Colonic mucosa (tissue), 4 donors: ENCODE measurements around the gene CAMTA1. TPM values are rescaled to one million over a fixed set of nuclear protein-coding genes. Genes with fewer than 3 reads are reported as not detected.

Source experiments
- DNase-seq: peaks from one replicate; pipeline ENCODE4 v3.0.0-alpha.2; 2020
- H3K27ac ChIP-seq: fragments of 200-600 bp; one replicate; pipeline ENCODE4 v1.8.0; 2021
- H3K27me3 ChIP-seq: fragments of 200-600 bp; one replicate; pipeline ENCODE4 v1.8.0; 2021
- H3K36me3 ChIP-seq: fragments of 200-600 bp; one replicate; pipeline ENCODE4 v1.8.0; 2021
- H3K4me1 ChIP-seq: fragments of 200-600 bp; one replicate; pipeline ENCODE4 v1.8.0; 2021; ENCODE audit warnings: mild to moderate bottlenecking
- H3K4me3 ChIP-seq: fragments of 200-600 bp; one replicate; pipeline ENCODE4 v1.8.0; 2021
- H3K9ac ChIP-seq, 2 donors: one replicate each; pipeline ENCODE4 v1.7.0; 2013; ENCODE audit warnings: control low read depth in 2 of 2, low read depth in 2 of 2, low read length in 2 of 2
- H3K9me3 ChIP-seq: fragments of 200-600 bp; one replicate; pipeline ENCODE4 v1.8.0; 2021
- intact Hi-C: fragments of 100-400 bp; cut with DNase I; formaldehyde crosslinking; loops from one replicate; pipeline ENCODE4 v1.14.1; 2022
- total RNA-seq, 2 donors: library from RNA; stranded (reverse); fragmentation: NEBNext Ultra II Directional in 1 of 2; extraction: Animal tissue kit (Norgen Biotek cat#: 25700) in 1 of 2; gene quantifications; one replicate each; pipeline ENCODE4 v1.2.1, GENCODE V29; 2021
- TF ChIP-seq, protein P1 (sequence below): fragments of 200-600 bp; IDR thresholded peaks from one replicate; pipeline ENCODE4 v1.8.0; 2022; ENCODE audit warnings: antibody characterized with exemption, mild to moderate bottlenecking
- donor health status: healthy.
- donor health status: DM: no; HTN: no; CAD: no.
- donor health status: DM: no; HTN: no; CAD: no.

CAMTA1 gene
- total RNA-seq, 2 donors from 2014 or later: 76.8 to 92.8 TPM

DNA sequence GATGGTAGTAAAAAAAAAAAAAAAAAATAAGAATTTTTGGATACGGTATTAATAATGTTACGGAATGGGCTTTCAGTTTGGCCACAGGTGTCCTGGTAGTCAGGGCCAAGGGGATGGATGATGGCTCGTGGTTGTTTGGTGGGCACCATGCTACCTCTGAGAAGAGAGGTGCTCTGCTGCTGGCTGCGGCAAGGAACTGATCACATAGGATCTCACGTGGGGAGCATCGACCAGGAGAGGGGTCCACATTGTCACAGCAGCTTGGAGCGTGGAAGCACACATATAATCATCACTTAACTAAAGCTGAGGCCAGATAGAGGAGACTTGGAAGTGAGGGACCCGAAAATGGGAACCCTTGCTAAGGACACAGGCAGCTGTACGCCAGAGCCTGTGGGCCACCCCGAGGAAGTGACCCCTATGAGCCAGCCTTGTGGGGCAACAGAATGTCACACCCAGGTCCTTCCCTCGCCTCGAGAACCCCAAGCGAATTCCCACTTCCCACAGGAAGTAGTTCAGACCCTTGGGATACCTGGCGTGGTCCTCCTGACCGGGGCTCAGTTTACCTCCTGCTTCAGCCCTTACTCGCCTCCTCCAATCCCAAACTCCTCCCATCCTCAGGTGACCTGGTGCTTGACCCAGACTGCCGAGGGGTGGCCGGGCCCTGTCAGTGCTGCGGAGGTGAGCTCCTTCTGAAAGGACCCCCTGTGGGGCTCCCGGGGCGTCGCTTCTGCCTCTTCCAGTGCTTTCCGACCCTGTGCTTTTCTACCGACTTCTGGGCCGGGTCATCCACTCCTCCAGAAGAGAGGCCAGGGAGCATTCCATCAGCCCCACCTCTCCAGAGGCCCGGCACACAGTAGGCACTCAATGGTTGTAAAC is 222.0 kb downstream of the CAMTA1 start:
- Histone ChIP-seq H3K4me3 (no peak overlapping the region), H3K36me3 (no peaks in the 10 kb centered on the region), H3K27ac (no peak overlapping the region), H3K27me3 (no peaks in the 10 kb centered on the region), H3K9ac (no peak overlapping the region), H3K4me1 (no peaks in the 10 kb centered on the region), H3K9me3 (no peaks in the 10 kb centered on the region)
- TF ChIP-seq, protein P1, sequence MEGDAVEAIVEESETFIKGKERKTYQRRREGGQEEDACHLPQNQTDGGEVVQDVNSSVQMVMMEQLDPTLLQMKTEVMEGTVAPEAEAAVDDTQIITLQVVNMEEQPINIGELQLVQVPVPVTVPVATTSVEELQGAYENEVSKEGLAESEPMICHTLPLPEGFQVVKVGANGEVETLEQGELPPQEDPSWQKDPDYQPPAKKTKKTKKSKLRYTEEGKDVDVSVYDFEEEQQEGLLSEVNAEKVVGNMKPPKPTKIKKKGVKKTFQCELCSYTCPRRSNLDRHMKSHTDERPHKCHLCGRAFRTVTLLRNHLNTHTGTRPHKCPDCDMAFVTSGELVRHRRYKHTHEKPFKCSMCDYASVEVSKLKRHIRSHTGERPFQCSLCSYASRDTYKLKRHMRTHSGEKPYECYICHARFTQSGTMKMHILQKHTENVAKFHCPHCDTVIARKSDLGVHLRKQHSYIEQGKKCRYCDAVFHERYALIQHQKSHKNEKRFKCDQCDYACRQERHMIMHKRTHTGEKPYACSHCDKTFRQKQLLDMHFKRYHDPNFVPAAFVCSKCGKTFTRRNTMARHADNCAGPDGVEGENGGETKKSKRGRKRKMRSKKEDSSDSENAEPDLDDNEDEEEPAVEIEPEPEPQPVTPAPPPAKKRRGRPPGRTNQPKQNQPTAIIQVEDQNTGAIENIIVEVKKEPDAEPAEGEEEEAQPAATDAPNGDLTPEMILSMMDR: no peak
- DNase-seq: no peak
- intact Hi-C loops: no loop called here

DNA sequence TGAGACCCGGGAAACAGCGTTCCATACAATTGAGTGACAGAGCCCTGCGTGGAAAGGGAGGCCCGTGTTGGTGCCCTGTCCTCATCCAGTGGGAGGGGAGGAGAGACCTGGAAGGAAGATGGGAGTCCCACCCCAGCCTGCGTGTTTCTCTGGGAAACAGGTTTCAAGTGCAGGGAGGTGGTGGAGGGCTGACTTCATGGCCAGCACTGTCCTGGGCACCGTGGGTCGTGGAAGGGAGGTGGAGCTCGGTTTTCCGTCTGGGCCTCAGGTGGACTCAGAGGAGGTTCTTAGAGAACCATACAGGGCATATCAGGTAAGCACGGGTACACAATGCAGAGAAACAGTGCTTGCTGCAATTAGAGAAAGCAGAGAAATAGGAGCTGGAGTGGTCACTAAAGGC is 222.6 kb downstream of the CAMTA1 start:
- no peaks in the 10 kb centered on the region for H3K4me1 ChIP-seq
- no peak overlapping the region for H3K4me3 ChIP-seq
- H3K36me3 ChIP-seq: no peaks in the 10 kb centered on the region
- no peak overlapping the region for H3K27ac ChIP-seq
- intact Hi-C loops: no loop called here
- no peak overlapping the region for H3K9ac ChIP-seq
- TF ChIP-seq, protein P1: no peak
- no peaks in the 10 kb centered on the region for H3K27me3 ChIP-seq
- no peak for DNase-seq
- no peaks in the 10 kb centered on the region for H3K9me3 ChIP-seq

DNA sequence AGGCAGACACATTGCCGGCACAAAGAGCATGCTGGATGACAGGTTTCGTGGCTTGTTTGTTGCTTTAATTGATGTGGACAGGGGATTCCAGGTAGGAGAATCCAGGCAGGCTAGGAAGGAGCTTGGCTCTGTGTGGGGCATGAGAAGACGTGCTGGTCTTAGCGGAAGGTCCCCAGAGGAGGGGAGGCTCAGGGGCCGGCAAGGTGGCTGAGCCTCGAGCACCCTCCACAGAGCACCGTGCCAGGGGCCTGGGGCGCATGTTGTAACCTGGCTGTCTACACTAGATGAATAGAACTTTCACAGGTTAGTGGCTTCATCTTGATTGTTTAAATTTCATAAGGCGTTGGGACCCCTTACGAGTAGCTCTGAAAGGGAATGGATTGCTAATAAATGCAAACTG is 223.1 kb downstream of the CAMTA1 start:
- no peak overlapping the region for H3K4me3 ChIP-seq
- TF ChIP-seq, protein P1: no peak
- intact Hi-C loops: no loop called here
- no peak overlapping the region for H3K27ac ChIP-seq
- no peaks in the 10 kb centered on the region for H3K9me3 ChIP-seq
- no peaks in the 10 kb centered on the region for H3K4me1 ChIP-seq
- no peak for DNase-seq
- H3K27me3 ChIP-seq: no peaks in the 10 kb centered on the region
- H3K9ac ChIP-seq: no peak overlapping the region
- H3K36me3 ChIP-seq: no peaks in the 10 kb centered on the region

DNA sequence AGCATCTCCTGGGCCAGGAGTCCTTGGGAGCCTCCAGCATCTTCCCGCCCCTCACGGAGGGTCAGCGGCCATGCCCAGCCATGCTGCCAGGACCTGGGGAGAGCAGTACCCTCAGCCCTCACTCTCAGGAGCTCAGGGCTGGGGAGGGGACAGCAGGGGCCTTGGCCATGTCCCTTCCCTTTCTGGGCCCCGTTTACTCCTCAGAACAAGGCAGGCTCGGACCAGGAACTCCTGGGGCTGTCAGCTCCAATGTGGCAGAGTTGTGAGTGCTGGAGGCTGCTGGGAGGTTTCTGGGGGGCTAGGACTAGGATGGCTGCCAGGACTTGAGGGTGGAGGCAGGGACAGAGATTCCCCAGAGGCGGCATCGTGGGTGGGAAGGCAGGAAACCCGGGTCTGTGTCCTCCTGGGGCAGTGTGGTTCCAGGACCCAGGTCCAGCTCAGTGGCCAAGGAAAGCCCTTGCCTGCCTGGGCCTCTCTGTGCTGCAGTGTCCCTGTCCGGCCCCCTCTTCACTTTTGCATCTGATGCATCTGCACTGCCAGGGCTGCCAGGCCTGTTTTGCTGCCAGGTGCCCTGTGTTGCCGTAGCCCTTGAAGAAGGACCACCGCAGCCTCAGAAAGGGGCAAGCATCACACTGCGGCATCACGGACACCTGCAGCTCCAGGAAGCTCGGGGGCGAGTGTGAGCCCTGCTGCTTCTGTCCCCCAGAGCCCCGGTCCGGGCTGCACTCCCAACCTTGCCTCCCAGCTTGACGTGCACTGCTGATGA is 223.9 kb downstream of the CAMTA1 start:
- no peak overlapping the region for H3K4me3 ChIP-seq
- DNase-seq: no peak
- TF ChIP-seq, protein P1: no peak
- H3K36me3 ChIP-seq: no peaks in the 10 kb centered on the region
- no peak overlapping the region for H3K9ac ChIP-seq
- no peaks in the 10 kb centered on the region for H3K27me3 ChIP-seq
- H3K27ac ChIP-seq: no peak overlapping the region
- no peaks in the 10 kb centered on the region for H3K9me3 ChIP-seq
- no peaks in the 10 kb centered on the region for H3K4me1 ChIP-seq
- intact Hi-C loops: no loop called here

DNA sequence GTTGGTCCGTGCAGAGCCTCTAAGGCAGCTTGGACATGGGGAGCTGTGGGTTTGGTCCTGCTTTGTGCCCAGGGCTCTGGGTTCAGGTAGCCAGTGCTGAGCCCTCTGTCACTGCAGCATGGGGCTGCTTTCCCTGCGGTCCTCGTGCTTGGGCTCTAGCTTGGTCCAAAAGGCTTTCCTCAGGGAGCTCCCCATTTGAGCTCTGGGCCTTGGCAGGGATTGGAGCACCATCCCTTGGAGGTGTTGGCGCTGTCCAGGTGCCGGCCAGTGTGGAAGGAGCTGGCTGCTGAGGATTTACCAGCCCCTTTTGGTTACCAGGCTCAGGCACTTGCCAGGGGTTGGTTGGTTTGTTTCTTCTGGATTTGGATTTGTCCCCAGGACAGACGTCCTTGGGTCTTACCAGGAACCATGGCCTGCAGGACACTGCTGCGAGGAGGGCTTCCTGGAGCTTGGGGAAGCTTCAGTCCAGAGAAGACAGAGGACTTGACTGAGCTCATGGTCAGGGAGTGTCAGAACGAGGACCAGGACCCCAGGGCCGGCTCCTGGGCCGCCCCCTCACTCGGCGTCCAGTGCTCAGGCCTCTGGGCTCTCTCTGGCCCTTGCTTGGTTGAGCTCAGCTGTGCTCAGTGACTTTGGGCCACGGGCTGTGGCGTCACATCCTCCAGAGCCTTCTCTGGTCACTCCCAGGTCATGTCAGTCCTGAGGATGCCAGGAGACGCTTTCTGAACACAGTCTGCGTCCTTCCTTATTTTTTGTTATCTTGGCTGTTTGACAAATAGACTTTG is 224.7 kb downstream of the CAMTA1 start:
- no peaks in the 10 kb centered on the region for H3K36me3 ChIP-seq
- no peak overlapping the region for H3K4me3 ChIP-seq
- no peak for DNase-seq
- no peaks in the 10 kb centered on the region for H3K27me3 ChIP-seq
- H3K9ac ChIP-seq: no peak overlapping the region
- intact Hi-C loops: no loop called here
- no peak overlapping the region for H3K27ac ChIP-seq
- H3K4me1 ChIP-seq: no peaks in the 10 kb centered on the region
- no peaks in the 10 kb centered on the region for H3K9me3 ChIP-seq
- TF ChIP-seq, protein P1: no peak
